A549 (cell line): ENCODE measurements around the gene OR2W1. TPM values are rescaled to one million over a fixed set of nuclear protein-coding genes. Genes with fewer than 3 reads are reported as not detected.

Experiments
- ATAC-seq, 2 experiments: fragments of 200-7000 bp in 1 of 2; fragments of >200 bp in 1 of 2; cut with Nextera tagmentation in 1 of 2; cut with Tn5 transposase in 1 of 2; 3 replicates each; pipeline versions ENCODE4 v1.8.0 to v1.9.1; 2018 to 2020; ENCODE audit warnings: mild to moderate bottlenecking in 1 of 2, moderate library complexity in 1 of 2
- CTCF ChIA-PET: fragments of 300-600 bp; sonication (Branson Sonifier 250); formaldehyde crosslinking; extraction: SDS; loops from one replicate; lab custom pipeline; 2021; ENCODE audit warnings: antibody characterized with exemption, inconsistent platforms; lab: Yijun Ruan, JAX
- POLR2A ChIA-PET: fragments of 350-600 bp; formaldehyde crosslinking; extraction: SDS; loops from one replicate; lab custom pipeline; 2021; ENCODE audit warnings: antibody characterized with exemption, inconsistent platforms; lab: Yijun Ruan, JAX
- DNase-seq, 2 experiments: peaks; one replicate each; pipeline versions ENCODE4 v3.0.0 to v3.0.0-alpha.2; 2011 to 2016; ENCODE audit warnings: low read depth in 1 of 2, low spot score in 1 of 2
- FAIRE-seq: peaks from 2 replicates; lab custom pipeline; 2011; peaks lifted over from hg19 to GRCh38; lab: Jason Lieb, UNC
- H3K27ac ChIP-seq, 2 experiments: fragments of >200 bp; sonication (Bioruptor Twin); formaldehyde crosslinking; 3 replicates each; pipeline ENCODE4 v1.5.1; 2016 to 2017
- H3K4me1 ChIP-seq: fragments of >200 bp; sonication (Bioruptor Twin); formaldehyde crosslinking; 3 replicates; pipeline ENCODE4 v1.6.1; 2016
- H3K4me2 ChIP-seq: fragments of >200 bp; sonication (Bioruptor Twin); formaldehyde crosslinking; 3 replicates; pipeline ENCODE4 v1.6.1; 2016
- H3K4me3 ChIP-seq: fragments of >200 bp; sonication (Bioruptor Twin); formaldehyde crosslinking; 3 replicates; pipeline ENCODE4 v1.5.1; 2016
- H3K9me3 ChIP-seq: fragments of >200 bp; sonication (Bioruptor Twin); formaldehyde crosslinking; 3 replicates; pipeline ENCODE4 v1.6.1; 2016
- CBX2 ChIP-seq: fragments of 200-600 bp; sonication (generic); IDR thresholded peaks from 2 replicates; pipeline ENCODE4 v1.6.1; 2016; ENCODE audit warnings: low read depth, mild to moderate bottlenecking, borderline replicate concordance
- CEBPB ChIP-seq, 2 experiments: fragments of >200 bp in 1 of 2; sonication (Bioruptor Twin) in 1 of 2; formaldehyde crosslinking in 1 of 2; IDR thresholded peaks; 2 replicates each; pipeline ENCODE4 v1.6.1; 2012 to 2016
- EHF ChIP-seq: fragments of 250-450 bp; sonication (Bioruptor Pico); IDR thresholded peaks from 2 replicates; pipeline ENCODE4 v1.5.0; 2020; ENCODE audit warnings: mild to moderate bottlenecking
- EP300 ChIP-seq, 2 experiments: fragments of >200 bp; sonication (Bioruptor Twin); formaldehyde crosslinking; IDR thresholded peaks; 2 replicates in 1 of 2; 3 replicates in 1 of 2; pipeline ENCODE4 v1.6.1; 2016 to 2017
- ESRRA ChIP-seq: fragments of 150-350 bp; IDR thresholded peaks from 2 replicates; pipeline ENCODE4 v1.6.1; 2014; ENCODE audit warnings: mild to moderate bottlenecking, low read length, borderline replicate concordance
- HES2 ChIP-seq: fragments of >200 bp; sonication (Bioruptor Twin); formaldehyde crosslinking; IDR thresholded peaks from 2 replicates; pipeline ENCODE4 v1.6.1; 2016
- HOXB13 ChIP-seq: fragments of 250-450 bp; sonication (Bioruptor Pico); IDR thresholded peaks from 2 replicates; pipeline ENCODE4 v1.5.0; 2020; ENCODE audit warnings: low read depth, mild to moderate bottlenecking, moderate library complexity
- KDM1A ChIP-seq: fragments of 200-600 bp; sonication (generic); IDR thresholded peaks from 2 replicates; pipeline ENCODE4 v1.6.1; 2016; ENCODE audit warnings: low read depth, mild to moderate bottlenecking
- POLR2A ChIP-seq: IDR thresholded peaks from 2 replicates; pipeline ENCODE4 v1.6.1; 2012; ENCODE audit warnings: mild to moderate bottlenecking, low read length
- RCOR1 ChIP-seq: fragments of 150-350 bp; IDR thresholded peaks from 2 replicates; pipeline ENCODE4 v1.6.1; 2014; ENCODE audit warnings: antibody characterized with exemption, low read length, low read depth
- REST ChIP-seq: fragments of 200-600 bp; sonication (generic); IDR thresholded peaks from 2 replicates; pipeline ENCODE4 v1.6.1; 2016; ENCODE audit warnings: antibody characterized with exemption, mild to moderate bottlenecking, moderate library complexity
- SMC3 ChIP-seq: fragments of >200 bp; sonication (Bioruptor Twin); formaldehyde crosslinking; IDR thresholded peaks from 3 replicates; pipeline ENCODE4 v1.6.1; 2018; ENCODE audit warnings: inconsistent platforms
- USF2 ChIP-seq: fragments of 450-650 bp; IDR thresholded peaks from 2 replicates; pipeline ENCODE4 v1.6.1; 2014; ENCODE audit warnings: antibody characterized with exemption
- ZSCAN20 ChIP-seq: fragments of 250-450 bp; sonication (Bioruptor Pico); IDR thresholded peaks from 2 replicates; pipeline ENCODE4 v1.8.0; 2022; ENCODE audit warnings: mild to moderate bottlenecking, moderate library complexity
- WGBS: methylation state at CpG from one replicate; pipeline ENCODE4 v1.1.6; 2017; ENCODE audit errors: missing lambda C conversion rate; 5-methylcytosine and 5-hydroxymethylcytosine counted together
- polyA plus RNA-seq, 4 experiments: library from polyadenylated mRNA; depleted of rRNA in 3 of 4; stranded (reverse); fragments of >200 nt; fragmentation: RNase III in 1 of 4; extraction: RNeasy Plus Mini Kit Qiagen cat#74134 plus additional on column Dnase treatment in 1 of 4; gene quantifications; 2 replicates in 3 of 4; 3 replicates in 1 of 4; pipeline ENCODE4 v1.2.3, GENCODE V29; 2011 to 2017
- TF ChIP-seq, protein P1 (sequence below): fragments of >200 bp; sonication (Bioruptor Twin); formaldehyde crosslinking; IDR thresholded peaks from 3 replicates; pipeline ENCODE4 v1.6.1; 2016
- TF ChIP-seq, protein P2 (sequence below): IDR thresholded peaks from 2 replicates; pipeline ENCODE4 v1.6.1; 2012

OR2W1 gene
- polyA plus RNA-seq, 2 of the 4 experiments (the other 2 are of a cell fraction) = not detected

DNA sequence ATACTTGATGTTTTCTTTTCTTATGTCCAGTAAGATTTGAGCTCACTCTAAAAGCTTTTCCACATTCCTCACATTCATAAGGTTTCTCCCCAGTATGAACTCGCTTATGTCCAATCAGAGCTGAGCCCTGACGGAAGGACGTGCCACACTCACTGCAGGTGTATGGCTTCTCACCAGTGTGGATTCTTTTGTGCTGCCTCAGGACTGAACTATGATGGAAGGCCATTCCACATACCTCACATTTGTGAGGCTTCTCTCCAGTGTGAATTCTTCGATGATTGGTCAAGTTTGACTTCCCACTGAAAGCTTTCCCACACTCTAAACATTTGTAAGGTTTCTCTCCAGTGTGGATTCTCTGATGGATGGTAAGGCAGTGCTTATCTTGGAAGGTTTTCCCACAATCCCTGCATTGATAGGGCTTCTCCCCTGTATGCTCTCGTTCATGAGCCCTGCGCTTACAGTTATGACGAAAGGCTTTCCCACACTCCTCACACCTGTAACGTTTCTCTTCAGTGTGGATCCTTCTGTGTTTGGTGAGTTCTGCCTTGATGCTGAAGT, 49.8 kb downstream of the OR2W1 start:
- ATAC-seq (no peak), DNase-seq (no peak), FAIRE-seq (no peak)
- TF ChIP-seq SMC3 (no peak), POLR2A (no peak), HES2 (no peak), HOXB13 (CRISPR knock-in tag) (no peak), ESRRA (no peak), RCOR1 (no peak), REST (no peak), KDM1A (no peak), EP300 (IDR thresholded peaks at IDR 0.05) (no peak), USF2 (no peak), CEBPB (IDR thresholded peaks at IDR 0.05) (no peak), CBX2 (no peak), EHF (CRISPR knock-in tag) (no peak), ZSCAN20 (no peak)
- TF ChIP-seq, protein P1, sequence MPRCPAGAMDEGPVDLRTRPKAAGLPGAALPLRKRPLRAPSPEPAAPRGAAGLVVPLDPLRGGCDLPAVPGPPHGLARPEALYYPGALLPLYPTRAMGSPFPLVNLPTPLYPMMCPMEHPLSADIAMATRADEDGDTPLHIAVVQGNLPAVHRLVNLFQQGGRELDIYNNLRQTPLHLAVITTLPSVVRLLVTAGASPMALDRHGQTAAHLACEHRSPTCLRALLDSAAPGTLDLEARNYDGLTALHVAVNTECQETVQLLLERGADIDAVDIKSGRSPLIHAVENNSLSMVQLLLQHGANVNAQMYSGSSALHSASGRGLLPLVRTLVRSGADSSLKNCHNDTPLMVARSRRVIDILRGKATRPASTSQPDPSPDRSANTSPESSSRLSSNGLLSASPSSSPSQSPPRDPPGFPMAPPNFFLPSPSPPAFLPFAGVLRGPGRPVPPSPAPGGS = no peak
- TF ChIP-seq, protein P2, sequence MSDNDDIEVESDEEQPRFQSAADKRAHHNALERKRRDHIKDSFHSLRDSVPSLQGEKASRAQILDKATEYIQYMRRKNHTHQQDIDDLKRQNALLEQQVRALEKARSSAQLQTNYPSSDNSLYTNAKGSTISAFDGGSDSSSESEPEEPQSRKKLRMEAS = no peak
- no peak overlapping the region for H3K4me2 ChIP-seq
- ChIA-PET CTCF (interaction anchor here (3.8 kb wide), 1 partner anchor 21 kb away, joined by 13 read pairs; no protein-coding TSS in a partner anchor), POLR2A (interaction anchor here (1.0 kb wide), 1 partner anchor 10 kb away, joined by 3 read pairs; the partner anchor contains the start of gene ZNF311)
- H3K27ac ChIP-seq = no peak overlapping the region
- no peaks in the 10 kb centered on the region for H3K4me1 ChIP-seq
- 72% methylated on average over 8 of the region's 8 CpGs for WGBS
- H3K9me3 ChIP-seq = peaks cover 10% of the 10 kb centered on the region; the same call in 1 of the 3 replicates
- H3K4me3 ChIP-seq = no peak overlapping the region

Other genes with a start within 250 kb of the OR2W1 start
- 50.1 and 51.4 TPM in 2 replicates for gene TRIM27, start 121.2 kb downstream of the OR2W1 start, polyA plus RNA-seq (2011; rRNA removed)
- gene TRIM27, start 121.2 kb downstream of the OR2W1 start, polyA plus RNA-seq (2017; fragmentation: RNase III; extraction: RNeasy Plus Mini Kit Qiagen cat#74134 plus additional on column Dnase treatment) = 26.3 to 28.5 TPM (median 27.8 TPM) in 3 replicates
- gene ZNF311, start 39.9 kb downstream of the OR2W1 start, polyA plus RNA-seq (2011; rRNA removed) = 0.74 and 0.94 TPM in 2 replicates
- gene ZNF311, start 39.9 kb downstream of the OR2W1 start, polyA plus RNA-seq (2017; fragmentation: RNase III; extraction: RNeasy Plus Mini Kit Qiagen cat#74134 plus additional on column Dnase treatment) = 0.18 to 0.29 TPM (median 0.27 TPM) in 3 replicates
- gene OR2B3, start 42.1 kb upstream of the OR2W1 start, polyA plus RNA-seq (2011; rRNA removed) = not detected in 2 replicates
- gene OR2B3, start 42.1 kb upstream of the OR2W1 start, polyA plus RNA-seq (2017; fragmentation: RNase III; extraction: RNeasy Plus Mini Kit Qiagen cat#74134 plus additional on column Dnase treatment) = not detected in 3 replicates
- gene OR2J1, start 54.3 kb upstream of the OR2W1 start, polyA plus RNA-seq (2011; rRNA removed) = not detected in 2 replicates
- not detected in 3 replicates for gene OR2J1, start 54.3 kb upstream of the OR2W1 start, polyA plus RNA-seq (2017; fragmentation: RNase III; extraction: RNeasy Plus Mini Kit Qiagen cat#74134 plus additional on column Dnase treatment)
- not detected in 2 replicates for gene OR2J3, start 62.9 kb upstream of the OR2W1 start, polyA plus RNA-seq (2011; rRNA removed)
- gene OR2J3, start 62.9 kb upstream of the OR2W1 start, polyA plus RNA-seq (2017; fragmentation: RNase III; extraction: RNeasy Plus Mini Kit Qiagen cat#74134 plus additional on column Dnase treatment) = not detected in 3 replicates
- gene OR2J2, start 125.7 kb upstream of the OR2W1 start, polyA plus RNA-seq (2011; rRNA removed) = not detected in 2 replicates
- gene OR2J2, start 125.7 kb upstream of the OR2W1 start, polyA plus RNA-seq (2017; fragmentation: RNase III; extraction: RNeasy Plus Mini Kit Qiagen cat#74134 plus additional on column Dnase treatment) = not detected in 3 replicates